Neural cell (in vitro differentiated cells): ENCODE measurements around the gene NGF. TPM values are rescaled to one million over a fixed set of nuclear protein-coding genes. Genes with fewer than 3 reads are reported as not detected.

Experiments used
- H2AFZ ChIP-seq: fragments of 200-600, 300-800 bp; sonication (generic), shearing (Covaris generic); 2 replicates; pipeline ENCODE4 v1.6.0; 2014; ENCODE audit warnings: low read depth, mild to moderate bottlenecking, antibody characterized with exemption, low read length, moderate library complexity
- H3F3A ChIP-seq: fragments of 200-600 bp; shearing (Covaris generic); 2 replicates; pipeline ENCODE4 v1.6.1; 2016; ENCODE audit warnings: mild to moderate bottlenecking, moderate library complexity, mixed read lengths, antibody characterized with exemption, low read length; ENCODE audit not compliant: insufficient read depth, poor library complexity, severe bottlenecking
- H3K27ac ChIP-seq: fragments of 200-600, 300-800 bp; sonication (generic), shearing (Covaris generic); 2 replicates; pipeline ENCODE4 v1.5.1; 2014; ENCODE audit warnings: mild to moderate bottlenecking, low read length, moderate library complexity
- H3K27me3 ChIP-seq: fragments of 300-800, 200-600 bp; sonication (generic), shearing (Covaris generic); 2 replicates; pipeline ENCODE4 v1.6.0; 2014; ENCODE audit warnings: mild to moderate bottlenecking, low read depth, low read length, moderate library complexity; ENCODE audit not compliant: insufficient read depth
- H3K36me3 ChIP-seq: fragments of 300-800, 200-600 bp; sonication (generic), shearing (Covaris generic); 2 replicates; pipeline ENCODE4 v1.5.1; 2014; ENCODE audit warnings: mild to moderate bottlenecking, antibody characterized with exemption, low read length, moderate library complexity; ENCODE audit not compliant: insufficient read depth
- H3K4me2 ChIP-seq: fragments of 300-800, 200-600 bp; sonication (generic), shearing (Covaris generic); 2 replicates; pipeline ENCODE4 v1.6.0; 2014; ENCODE audit warnings: mild to moderate bottlenecking, low read length
- H3K4me3 ChIP-seq: fragments of 300-800, 200-600 bp; sonication (generic), shearing (Covaris generic); 2 replicates; pipeline ENCODE4 v1.5.1; 2014; ENCODE audit warnings: mild to moderate bottlenecking, low read length, moderate library complexity
- H3K79me2 ChIP-seq: fragments of 200-600 bp; shearing (Covaris generic); replicated peaks from 2 replicates; pipeline ENCODE4 v1.6.0; 2014; ENCODE audit warnings: mild to moderate bottlenecking, low read length, moderate library complexity; ENCODE audit not compliant: insufficient read depth
- H3K9ac ChIP-seq: fragments of 300-800, 200-600 bp; sonication (generic), shearing (Covaris generic); 2 replicates; pipeline ENCODE4 v1.6.1; 2016; ENCODE audit warnings: mild to moderate bottlenecking, low read length, mixed read lengths
- H3K9me2 ChIP-seq: fragments of 200-600 bp; shearing (Covaris generic); 2 replicates; pipeline ENCODE4 v1.6.1; 2016; ENCODE audit warnings: mild to moderate bottlenecking, low read length, mixed read lengths; ENCODE audit not compliant: insufficient read depth
- H3K9me3 ChIP-seq: fragments of 200-600, 300-800 bp; sonication (generic), shearing (Covaris generic); 2 replicates; pipeline ENCODE4 v1.6.1; 2016; ENCODE audit warnings: mild to moderate bottlenecking, mixed run types, low read length, moderate library complexity, mixed read lengths
- H4K20me1 ChIP-seq: fragments of 200-600 bp; shearing (Covaris generic); 2 replicates; pipeline ENCODE4 v1.6.1; 2016; ENCODE audit warnings: mild to moderate bottlenecking, mixed run types; ENCODE audit not compliant: insufficient read depth
- EP300 ChIP-seq: fragments of 450-650 bp; conservative IDR thresholded peaks from 2 replicates; pipeline ENCODE4 v1.6.1; 2014; ENCODE audit warnings: antibody characterized with exemption, mild to moderate bottlenecking, moderate library complexity; ENCODE audit not compliant: poor library complexity, severe bottlenecking
- EZH2 ChIP-seq: fragments of 200-600, 300-800 bp; shearing (Covaris generic), sonication (generic); IDR thresholded peaks from 2 replicates; pipeline ENCODE4 v1.6.1; 2014; ENCODE audit warnings: antibody characterized with exemption, low read length, borderline replicate concordance, mild to moderate bottlenecking; ENCODE audit not compliant: insufficient read depth, poor library complexity, severe bottlenecking
- MXI1 ChIP-seq: fragments of 450-650 bp; conservative IDR thresholded peaks from 2 replicates; pipeline ENCODE4 v1.6.1; 2014; ENCODE audit warnings: antibody characterized with exemption, mild to moderate bottlenecking; ENCODE audit not compliant: poor library complexity, severe bottlenecking
- POLR2AphosphoS5 ChIP-seq: IDR thresholded peaks from 2 replicates; pipeline ENCODE4 v1.6.1; 2012
- RAD21 ChIP-seq: fragments of 450-650 bp; conservative IDR thresholded peaks from 2 replicates; pipeline ENCODE4 v1.6.1; 2014; ENCODE audit warnings: antibody characterized with exemption, mild to moderate bottlenecking, moderate library complexity
- SMC3 ChIP-seq: fragments of 450-650 bp; conservative IDR thresholded peaks from 2 replicates; pipeline ENCODE4 v1.6.1; 2014; ENCODE audit warnings: antibody characterized with exemption, mild to moderate bottlenecking, moderate library complexity; ENCODE audit not compliant: poor library complexity
- TAF1 ChIP-seq: IDR thresholded peaks from 2 replicates; pipeline ENCODE4 v1.6.1; 2012; ENCODE audit warnings: low read depth
- polyA plus RNA-seq: library from polyadenylated mRNA; depleted of rRNA; stranded (reverse); fragments of >200 nt; gene quantifications from 2 replicates; pipeline ENCODE4 v1.2.3, GENCODE V29; 2014
- TF ChIP-seq, protein P1 (sequence below): IDR thresholded peaks from 2 replicates; pipeline ENCODE4 v1.6.1; 2012; ENCODE audit warnings: borderline replicate concordance
- TF ChIP-seq, protein P2 (sequence below): fragments of 450-650 bp; IDR thresholded peaks from 2 replicates; pipeline ENCODE4 v1.5.1; 2014; ENCODE audit warnings: antibody characterized with exemption, mild to moderate bottlenecking, moderate library complexity; ENCODE audit not compliant: poor library complexity, severe bottlenecking

NGF gene
- polyA plus RNA-seq, 1 donor from 2014 or later, result not detected

DNA sequence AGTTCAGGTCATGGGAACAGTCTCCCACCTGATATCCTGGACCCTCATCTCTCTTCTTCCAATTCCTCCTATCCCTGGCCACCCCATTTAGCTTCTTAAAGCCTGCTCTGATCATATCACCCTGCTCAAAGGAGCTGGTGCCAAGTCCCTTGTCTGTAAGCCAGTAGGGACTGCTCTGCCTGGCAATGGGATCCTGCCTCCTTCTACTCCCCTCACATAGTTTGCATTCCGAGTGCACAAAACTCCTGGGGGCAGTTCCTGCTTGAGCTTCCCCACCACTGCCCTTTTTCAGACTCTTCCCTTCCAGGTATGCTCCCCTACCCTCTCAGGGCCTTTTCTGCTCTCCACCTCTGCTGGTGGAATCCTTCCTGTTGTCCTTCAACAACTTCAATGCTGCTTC lies 48.1 kb downstream of the NGF start:
- Histone ChIP-seq H3K4me3 (no peak overlapping the region), H3K79me2 (no peaks in the 10 kb centered on the region), H3K36me3 (no peaks in the 10 kb centered on the region), H3K27ac (no peak overlapping the region), H3K4me2 (no peak overlapping the region), H3K9me3 (no peaks in the 10 kb centered on the region), H2AFZ (no peak overlapping the region), H3K9me2 (no peaks in the 10 kb centered on the region), H3K27me3 (no peaks in the 10 kb centered on the region), H3F3A (no peaks in the 10 kb centered on the region), H4K20me1 (no peaks in the 10 kb centered on the region), H3K9ac (no peak overlapping the region)
- TF ChIP-seq MXI1, result no peak
- no peak for TF ChIP-seq EZH2
- TF ChIP-seq, protein P1, sequence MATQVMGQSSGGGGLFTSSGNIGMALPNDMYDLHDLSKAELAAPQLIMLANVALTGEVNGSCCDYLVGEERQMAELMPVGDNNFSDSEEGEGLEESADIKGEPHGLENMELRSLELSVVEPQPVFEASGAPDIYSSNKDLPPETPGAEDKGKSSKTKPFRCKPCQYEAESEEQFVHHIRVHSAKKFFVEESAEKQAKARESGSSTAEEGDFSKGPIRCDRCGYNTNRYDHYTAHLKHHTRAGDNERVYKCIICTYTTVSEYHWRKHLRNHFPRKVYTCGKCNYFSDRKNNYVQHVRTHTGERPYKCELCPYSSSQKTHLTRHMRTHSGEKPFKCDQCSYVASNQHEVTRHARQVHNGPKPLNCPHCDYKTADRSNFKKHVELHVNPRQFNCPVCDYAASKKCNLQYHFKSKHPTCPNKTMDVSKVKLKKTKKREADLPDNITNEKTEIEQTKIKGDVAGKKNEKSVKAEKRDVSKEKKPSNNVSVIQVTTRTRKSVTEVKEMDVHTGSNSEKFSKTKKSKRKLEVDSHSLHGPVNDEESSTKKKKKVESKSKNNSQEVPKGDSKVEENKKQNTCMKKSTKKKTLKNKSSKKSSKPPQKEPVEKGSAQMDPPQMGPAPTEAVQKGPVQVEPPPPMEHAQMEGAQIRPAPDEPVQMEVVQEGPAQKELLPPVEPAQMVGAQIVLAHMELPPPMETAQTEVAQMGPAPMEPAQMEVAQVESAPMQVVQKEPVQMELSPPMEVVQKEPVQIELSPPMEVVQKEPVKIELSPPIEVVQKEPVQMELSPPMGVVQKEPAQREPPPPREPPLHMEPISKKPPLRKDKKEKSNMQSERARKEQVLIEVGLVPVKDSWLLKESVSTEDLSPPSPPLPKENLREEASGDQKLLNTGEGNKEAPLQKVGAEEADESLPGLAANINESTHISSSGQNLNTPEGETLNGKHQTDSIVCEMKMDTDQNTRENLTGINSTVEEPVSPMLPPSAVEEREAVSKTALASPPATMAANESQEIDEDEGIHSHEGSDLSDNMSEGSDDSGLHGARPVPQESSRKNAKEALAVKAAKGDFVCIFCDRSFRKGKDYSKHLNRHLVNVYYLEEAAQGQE, result no peak
- no peak for TF ChIP-seq EP300
- no peak for TF ChIP-seq TAF1
- no peak for TF ChIP-seq RAD21
- TF ChIP-seq, protein P2, sequence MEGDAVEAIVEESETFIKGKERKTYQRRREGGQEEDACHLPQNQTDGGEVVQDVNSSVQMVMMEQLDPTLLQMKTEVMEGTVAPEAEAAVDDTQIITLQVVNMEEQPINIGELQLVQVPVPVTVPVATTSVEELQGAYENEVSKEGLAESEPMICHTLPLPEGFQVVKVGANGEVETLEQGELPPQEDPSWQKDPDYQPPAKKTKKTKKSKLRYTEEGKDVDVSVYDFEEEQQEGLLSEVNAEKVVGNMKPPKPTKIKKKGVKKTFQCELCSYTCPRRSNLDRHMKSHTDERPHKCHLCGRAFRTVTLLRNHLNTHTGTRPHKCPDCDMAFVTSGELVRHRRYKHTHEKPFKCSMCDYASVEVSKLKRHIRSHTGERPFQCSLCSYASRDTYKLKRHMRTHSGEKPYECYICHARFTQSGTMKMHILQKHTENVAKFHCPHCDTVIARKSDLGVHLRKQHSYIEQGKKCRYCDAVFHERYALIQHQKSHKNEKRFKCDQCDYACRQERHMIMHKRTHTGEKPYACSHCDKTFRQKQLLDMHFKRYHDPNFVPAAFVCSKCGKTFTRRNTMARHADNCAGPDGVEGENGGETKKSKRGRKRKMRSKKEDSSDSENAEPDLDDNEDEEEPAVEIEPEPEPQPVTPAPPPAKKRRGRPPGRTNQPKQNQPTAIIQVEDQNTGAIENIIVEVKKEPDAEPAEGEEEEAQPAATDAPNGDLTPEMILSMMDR, result no peak
- TF ChIP-seq POLR2AphosphoS5, result no peak
- no peak for TF ChIP-seq SMC3

DNA sequence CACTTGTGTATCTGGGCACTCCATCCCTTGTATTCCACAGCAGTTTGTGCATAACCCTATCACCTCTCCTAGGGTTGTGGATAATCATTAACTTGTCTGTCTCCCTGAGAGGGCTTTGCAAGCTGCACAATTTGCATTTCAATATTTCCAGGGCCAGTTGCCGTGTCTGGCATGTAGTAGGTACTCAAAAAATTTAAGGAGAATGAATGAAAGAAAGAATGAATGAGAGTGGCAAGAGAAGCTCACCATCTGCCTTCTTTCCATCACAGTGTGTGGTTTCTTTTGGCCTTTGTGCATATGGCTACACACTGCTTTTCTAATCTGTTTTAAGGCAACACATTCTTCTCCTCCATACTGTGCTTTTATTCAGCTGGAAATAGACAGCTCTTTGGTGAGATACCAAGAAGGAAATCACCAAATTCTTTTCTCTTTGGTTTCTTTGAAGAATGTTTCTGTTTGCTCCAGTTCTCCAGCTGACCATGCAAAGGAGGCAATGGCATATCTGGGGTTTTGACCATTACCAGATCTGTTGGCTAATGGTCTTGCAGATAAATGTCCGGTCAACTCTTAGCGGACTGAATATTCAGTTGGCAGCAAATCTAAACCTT lies 49.4 kb downstream of the NGF start:
- Histone ChIP-seq H3K4me3 (no peak overlapping the region), H3K9ac (no peak overlapping the region), H3K79me2 (no peaks in the 10 kb centered on the region), H4K20me1 (no peaks in the 10 kb centered on the region), H3K27me3 (no peaks in the 10 kb centered on the region), H3K4me2 (no peak overlapping the region), H3K9me3 (no peaks in the 10 kb centered on the region), H3K27ac (no peak overlapping the region), H3K9me2 (no peaks in the 10 kb centered on the region), H2AFZ (no peak overlapping the region), H3K36me3 (no peaks in the 10 kb centered on the region), H3F3A (no peaks in the 10 kb centered on the region)
- TF ChIP-seq EZH2, result no peak
- no peak for TF ChIP-seq POLR2AphosphoS5
